Chondrocyte (in vitro differentiated cells): Measurements from ENCODE around the gene GPC3. TPM values are rescaled to one million over a fixed set of nuclear protein-coding genes. Genes with fewer than 3 reads are reported as not detected.

ENCODE experiments used
- DNase-seq: peaks from one replicate; pipeline ENCODE4 v3.0.0; 2021; ENCODE audit warnings: mixed read lengths, low spot score
- H3K27ac Mint-ChIP-seq: one replicate; pipeline ENCODE4 v1.8.0; 2021; ENCODE audit warnings: mild to moderate bottlenecking, moderate library complexity, mixed read lengths; ENCODE audit not compliant: unreplicated experiment
- H3K27me3 Mint-ChIP-seq: 2 replicates; pipeline ENCODE4 v1.8.0; 2021; ENCODE audit warnings: low read depth, mixed read lengths
- H3K36me3 Mint-ChIP-seq: 2 replicates; pipeline ENCODE4 v1.8.0; 2021; ENCODE audit warnings: low read depth, mixed read lengths
- H3K4me1 Mint-ChIP-seq: 2 replicates; pipeline ENCODE4 v1.8.0; 2021; ENCODE audit warnings: low read depth, mild to moderate bottlenecking, mixed read lengths
- H3K4me3 Mint-ChIP-seq: one replicate; pipeline ENCODE4 v1.8.0; 2021; ENCODE audit warnings: mild to moderate bottlenecking, moderate library complexity, mixed read lengths; ENCODE audit not compliant: unreplicated experiment
- H3K9me3 Mint-ChIP-seq: 2 replicates; pipeline ENCODE4 v1.8.0; 2021; ENCODE audit warnings: low read depth, mixed read lengths
- CTCF ChIP-seq: fragments of 200-600 bp; sonication (generic); IDR thresholded peaks from 2 replicates; pipeline ENCODE4 v1.5.0; 2021; ENCODE audit warnings: antibody characterized with exemption, mild to moderate bottlenecking, moderate library complexity
- total RNA-seq: library from RNA; stranded (reverse); gene quantifications from 3 replicates; pipeline ENCODE4 v1.2.1, GENCODE V29; 2021

GPC3 gene
- total RNA-seq, 1 donor from 2014 or later = 1.9 TPM

- no peaks in the 10 kb centered on the region for H3K27me3 Mint-ChIP-seq
- H3K9me3 Mint-ChIP-seq = no peaks in the 10 kb centered on the region
- H3K4me3 Mint-ChIP-seq = no peak overlapping the region
- H3K4me1 Mint-ChIP-seq = peaks cover 16% of the 10 kb centered on the region
- no peak for DNase-seq
- no peaks in the 10 kb centered on the region for H3K36me3 Mint-ChIP-seq
- no peak for TF ChIP-seq CTCF
- H3K27ac Mint-ChIP-seq = no peak overlapping the region
Measured at GRCh38 chrX:133699023-133699728, 286.2 kb downstream of the GPC3 start.

- H3K4me1 Mint-ChIP-seq = peaks cover 16% of the 10 kb centered on the region
Measured at GRCh38 chrX:133698298-133698697, 287.1 kb downstream of the GPC3 start.

GRCh38 chrX:133697656-133698055 lies 287.7 kb downstream of the GPC3 start:
- Mint-ChIP-seq H3K36me3 (no peaks in the 10 kb centered on the region), H3K4me1 (peaks cover 16% of the 10 kb centered on the region), H3K27me3 (no peaks in the 10 kb centered on the region), H3K27ac (no peak overlapping the region), H3K4me3 (no peak overlapping the region), H3K9me3 (no peaks in the 10 kb centered on the region)
- no peak for DNase-seq
- TF ChIP-seq CTCF = no peak

More at GRCh38 chrX:133698298-133698697, 287.1 kb downstream of the GPC3 start:
- Mint-ChIP-seq H3K27ac (peak overlapping the region; percentile 18), H3K36me3 (no peaks in the 10 kb centered on the region), H3K9me3 (no peaks in the 10 kb centered on the region), H3K4me3 (no peak overlapping the region), H3K27me3 (no peaks in the 10 kb centered on the region)
- DNase-seq = no peak
- TF ChIP-seq CTCF = peak; percentile 78

GRCh38 chrX:133689997-133690599 lies 295.3 kb downstream of the GPC3 start:
- Mint-ChIP-seq H3K27ac (no peak overlapping the region), H3K9me3 (no peaks in the 10 kb centered on the region), H3K4me3 (no peak overlapping the region), H3K36me3 (no peaks in the 10 kb centered on the region), H3K4me1 (no peaks in the 10 kb centered on the region), H3K27me3 (no peaks in the 10 kb centered on the region)
- no peak for TF ChIP-seq CTCF
- no peak for DNase-seq

- no peaks in the 10 kb centered on the region for H3K27me3 Mint-ChIP-seq
- H3K27ac Mint-ChIP-seq = no peak overlapping the region
- no peaks in the 10 kb centered on the region for H3K4me1 Mint-ChIP-seq
- DNase-seq = no peak
- no peaks in the 10 kb centered on the region for H3K9me3 Mint-ChIP-seq
- TF ChIP-seq CTCF = no peak
- no peak overlapping the region for H3K4me3 Mint-ChIP-seq
- no peaks in the 10 kb centered on the region for H3K36me3 Mint-ChIP-seq
Measured at GRCh38 chrX:133685822-133686221, 299.6 kb downstream of the GPC3 start.
